HG03196 (cell line): ENCODE measurements around the gene TET1.
A peak's percentile ranks its signal among the peaks of the same experiment; 100 is the strongest.
"Not testable (repeated sequence)": the region's sequence is repeated elsewhere in the genome, so short reads cannot be mapped to it uniquely, and the experiment has no call there.

Source experiments
- ATAC-seq: cut with Tn5 transposase; IDR thresholded peaks from one replicate; pipeline ENCODE4 v1.9.1; 2021; ENCODE audit not compliant: unreplicated experiment

The TET1 gene

DNA sequence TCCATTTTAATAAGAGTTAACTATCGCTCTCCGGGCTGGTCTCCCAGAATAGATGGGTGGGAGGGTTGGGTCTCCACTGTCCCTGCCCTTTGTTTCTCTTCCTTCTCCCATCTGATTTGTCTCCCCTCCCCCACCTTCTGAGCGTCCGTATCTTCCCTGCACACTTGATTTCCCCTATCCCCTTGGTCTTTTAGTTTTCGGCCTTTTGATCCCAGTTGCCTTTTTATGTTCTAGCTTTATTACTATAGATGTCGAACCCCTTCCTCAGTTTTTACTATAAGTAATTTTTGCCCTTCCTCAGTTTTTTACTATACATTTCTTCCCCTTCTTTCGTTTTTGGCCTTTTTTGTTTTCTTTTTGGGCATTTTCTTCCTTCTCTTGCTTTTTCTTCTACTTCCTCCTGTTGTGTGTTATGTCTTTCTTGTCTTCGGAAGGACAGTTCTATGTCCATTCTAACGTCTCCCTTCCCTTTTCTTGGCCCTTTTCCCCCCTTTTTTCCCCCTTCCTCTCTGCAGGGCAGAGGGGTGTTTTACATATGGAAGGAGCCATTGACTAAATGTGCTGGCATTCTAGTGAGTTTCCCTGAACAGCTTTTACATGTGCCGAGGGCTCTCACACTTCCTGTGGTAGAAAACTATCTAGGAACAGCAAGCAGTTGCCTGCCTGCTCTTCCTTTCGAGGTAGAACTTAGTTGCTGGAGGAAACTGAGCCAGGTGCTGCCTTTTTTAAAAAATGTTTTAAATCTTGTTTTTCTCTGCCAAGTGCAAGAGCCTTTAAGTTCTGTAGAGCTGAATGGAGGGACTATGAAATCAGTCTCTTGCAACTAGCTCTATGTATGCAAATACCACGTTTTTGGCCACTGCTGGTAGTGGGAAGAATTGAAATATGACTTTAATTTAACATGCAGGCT, 2.8 kb downstream of the TET1 start:
- no peak for ATAC-seq

DNA sequence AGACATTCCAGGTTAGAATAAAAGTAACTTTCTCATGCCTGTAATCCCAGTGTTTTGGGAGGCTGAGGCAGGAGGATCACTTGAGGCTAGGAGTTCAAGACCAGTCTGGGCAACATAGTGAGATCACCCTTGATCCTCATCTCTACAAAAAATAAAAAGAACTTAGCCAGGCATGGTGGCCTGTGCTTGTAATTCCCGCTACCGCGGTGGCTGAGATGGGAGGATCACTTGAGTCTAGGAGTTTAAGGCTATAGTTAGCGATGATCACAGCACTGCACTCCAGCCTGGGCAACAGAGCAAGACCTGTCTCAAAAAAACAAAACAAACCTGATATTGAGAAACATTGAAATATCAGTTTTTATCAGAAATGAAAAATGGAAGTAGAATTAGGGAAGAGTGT, 4.6 kb downstream of the TET1 start:
- ATAC-seq, result no peak

DNA sequence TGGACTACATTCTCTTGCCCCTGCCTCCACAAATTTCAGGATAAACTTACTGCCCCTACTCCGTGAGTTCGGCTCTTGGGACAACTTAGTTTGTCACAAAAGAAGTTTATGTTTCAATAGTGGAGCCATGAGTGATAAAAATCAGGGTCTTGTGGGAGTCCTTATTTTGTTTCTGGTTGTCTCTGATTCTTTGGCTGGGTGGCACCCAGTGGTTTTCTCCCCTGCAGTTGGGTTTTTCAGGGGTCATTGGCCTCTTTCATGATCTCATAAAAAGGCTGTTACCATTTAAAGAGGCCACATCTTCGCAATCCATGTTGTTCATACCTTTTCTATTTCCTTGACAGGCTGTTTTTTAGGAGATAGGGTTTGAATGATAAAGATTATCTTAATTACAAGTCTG, 5.5 kb downstream of the TET1 start:
- no peak for ATAC-seq

DNA sequence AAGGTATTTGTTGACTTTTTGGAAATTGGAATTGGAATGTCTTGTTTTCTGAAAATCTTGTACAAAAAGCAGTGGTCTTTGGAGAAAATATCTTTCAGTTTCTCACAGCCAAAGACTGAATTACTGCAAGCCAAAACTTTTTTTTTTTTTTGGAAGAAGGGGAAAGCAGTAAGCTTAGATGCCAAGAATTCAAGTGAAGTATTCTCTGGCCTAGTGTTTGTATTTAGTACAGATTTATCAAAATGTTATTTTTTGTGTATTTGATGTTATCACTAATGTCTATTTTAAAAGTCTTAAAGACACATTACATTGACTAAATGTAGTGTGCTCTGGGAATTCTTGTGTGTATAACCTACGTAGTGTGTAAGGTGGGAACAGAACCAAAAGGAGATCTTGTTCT, 6.2 kb downstream of the TET1 start:
- ATAC-seq, result no peak

DNA sequence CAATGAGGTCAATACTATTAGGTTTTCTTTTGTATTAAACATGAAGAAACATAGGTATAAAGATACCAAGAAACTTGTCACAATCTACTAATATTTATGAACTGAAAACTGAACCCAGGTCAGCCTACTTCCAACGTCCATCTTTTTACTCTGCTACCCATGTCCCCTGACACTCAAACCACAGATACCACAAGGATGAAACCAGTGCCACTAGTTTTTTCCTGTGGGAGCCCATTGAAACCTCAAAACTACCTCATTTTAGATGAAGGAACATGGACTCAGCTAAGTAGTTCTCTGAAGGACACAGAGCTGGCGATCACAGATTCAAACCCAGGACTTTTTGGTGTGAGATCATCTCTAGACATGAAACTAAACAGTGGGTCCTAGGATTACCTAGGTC, 6.8 kb downstream of the TET1 start:
- ATAC-seq, result no peak

DNA sequence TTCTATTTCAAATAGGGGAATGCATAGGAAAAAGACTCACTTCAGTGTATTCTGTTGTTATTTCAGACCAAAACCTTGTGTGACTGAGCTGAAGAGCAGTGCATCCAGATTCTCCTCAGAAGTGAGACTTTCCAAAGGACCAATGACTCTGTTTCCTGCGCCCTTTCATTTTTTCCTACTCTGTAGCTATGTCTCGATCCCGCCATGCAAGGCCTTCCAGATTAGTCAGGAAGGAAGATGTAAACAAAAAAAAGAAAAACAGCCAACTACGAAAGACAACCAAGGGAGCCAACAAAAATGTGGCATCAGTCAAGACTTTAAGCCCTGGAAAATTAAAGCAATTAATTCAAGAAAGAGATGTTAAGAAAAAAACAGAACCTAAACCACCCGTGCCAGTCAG, 12.0 kb downstream of the TET1 start:
- ATAC-seq, result no peak

DNA sequence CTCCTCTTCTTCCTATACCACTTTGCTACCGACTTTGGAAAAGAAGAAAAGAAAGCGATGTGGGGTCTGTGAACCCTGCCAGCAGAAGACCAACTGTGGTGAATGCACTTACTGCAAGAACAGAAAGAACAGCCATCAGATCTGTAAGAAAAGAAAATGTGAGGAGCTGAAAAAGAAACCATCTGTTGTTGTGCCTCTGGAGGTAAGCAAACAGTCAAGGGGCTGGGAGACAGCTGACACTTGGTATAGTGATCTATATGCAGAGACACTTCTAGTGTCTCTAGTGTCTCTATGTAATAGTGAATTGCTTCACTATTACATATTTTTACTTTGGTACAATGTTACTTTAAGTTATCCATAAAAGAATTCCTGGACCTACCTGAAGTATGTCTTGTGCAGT, 13.9 kb downstream of the TET1 start:
- ATAC-seq, result no peak

DNA sequence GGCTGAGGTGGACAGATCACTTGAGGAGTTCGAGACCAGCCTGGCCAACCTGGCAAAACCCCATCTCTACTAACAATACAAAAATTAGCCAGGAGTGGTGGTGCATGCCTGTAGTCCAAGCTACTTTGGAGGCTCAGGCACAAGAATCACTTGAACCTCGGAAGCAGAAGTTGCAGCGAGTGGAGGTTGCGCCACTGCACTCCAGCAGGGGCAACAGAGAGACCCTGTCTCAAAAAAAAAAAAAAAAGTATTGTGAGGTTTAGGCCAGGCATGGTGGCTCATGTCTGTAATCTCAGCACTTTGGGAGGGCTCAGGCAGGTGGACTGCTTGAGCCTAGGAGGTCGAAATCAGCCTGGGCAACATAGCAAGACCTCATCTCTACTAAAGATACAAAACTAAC, 16.0 kb downstream of the TET1 start:
- ATAC-seq, result no peak

DNA sequence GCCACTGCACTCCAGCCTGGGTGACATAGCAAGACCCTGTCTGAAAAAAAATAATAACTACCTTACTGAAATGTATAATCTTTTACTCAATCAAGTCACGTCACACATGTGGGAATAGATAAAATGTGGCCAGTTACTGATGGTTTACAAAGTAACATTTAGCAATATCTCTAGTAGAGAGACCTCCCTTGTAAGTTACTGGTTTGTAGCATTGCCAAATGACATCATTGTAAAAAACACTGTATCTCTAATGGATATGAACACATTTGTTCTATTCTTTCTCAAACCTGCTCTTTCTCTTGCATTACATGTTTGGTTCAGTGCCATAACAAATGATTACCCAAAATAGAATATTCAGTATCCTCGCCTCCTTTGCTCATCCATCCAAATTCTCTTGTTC, 18.8 kb downstream of the TET1 start:
- no peak for ATAC-seq

DNA sequence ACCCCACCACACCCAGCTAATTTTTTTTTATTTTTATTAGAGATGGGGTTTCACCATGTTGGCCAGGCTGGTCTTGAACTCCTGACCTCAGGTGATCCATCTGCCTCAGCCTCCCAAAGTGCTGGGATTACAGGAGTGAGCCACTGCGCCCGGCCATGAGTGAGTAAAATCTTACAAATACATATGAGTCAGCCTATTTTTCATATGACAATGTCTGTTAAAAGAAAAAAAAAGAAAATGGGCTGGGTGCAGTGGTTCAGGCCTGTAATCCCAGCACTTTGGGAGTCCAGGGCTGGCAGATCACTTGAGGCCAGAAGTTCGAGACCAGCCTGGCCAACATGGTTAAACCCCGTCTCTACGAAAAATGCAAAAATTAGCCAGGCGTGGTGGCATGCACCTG, 24.1 kb downstream of the TET1 start:
- ATAC-seq, result not testable (repeated sequence)

DNA sequence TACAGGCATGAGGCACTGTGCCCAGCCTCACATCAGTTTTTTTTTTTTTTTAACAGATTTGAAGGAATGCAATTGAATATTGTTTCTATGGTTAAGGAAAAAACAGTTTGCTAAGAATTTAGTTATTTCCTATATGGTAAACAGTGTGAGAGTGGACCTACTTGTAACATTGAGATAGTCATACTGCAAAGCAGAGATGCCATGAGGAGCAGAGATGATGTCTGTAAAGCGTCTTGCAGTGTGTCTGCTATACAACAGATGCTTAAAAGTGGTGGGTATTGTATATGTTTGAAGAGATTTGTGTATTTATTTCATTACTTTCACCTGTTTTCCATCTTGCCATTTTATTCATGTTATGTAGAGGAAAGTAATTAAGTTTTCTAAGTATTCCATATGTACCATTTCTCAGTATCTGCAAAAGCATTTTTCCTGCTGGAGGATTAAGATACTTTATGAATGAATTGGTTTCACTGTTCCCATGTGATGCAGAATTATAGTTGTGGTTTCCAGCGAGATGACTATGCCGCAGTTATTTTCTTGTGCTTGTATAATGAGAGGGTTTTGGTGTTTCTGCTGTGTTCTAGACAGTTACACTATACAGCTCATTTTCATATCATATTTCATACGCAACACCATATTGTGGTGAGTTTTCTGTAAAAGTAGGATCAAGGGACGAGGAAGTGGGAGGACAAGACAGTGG, 26.6 kb downstream of the TET1 start:
- no peak for ATAC-seq

DNA sequence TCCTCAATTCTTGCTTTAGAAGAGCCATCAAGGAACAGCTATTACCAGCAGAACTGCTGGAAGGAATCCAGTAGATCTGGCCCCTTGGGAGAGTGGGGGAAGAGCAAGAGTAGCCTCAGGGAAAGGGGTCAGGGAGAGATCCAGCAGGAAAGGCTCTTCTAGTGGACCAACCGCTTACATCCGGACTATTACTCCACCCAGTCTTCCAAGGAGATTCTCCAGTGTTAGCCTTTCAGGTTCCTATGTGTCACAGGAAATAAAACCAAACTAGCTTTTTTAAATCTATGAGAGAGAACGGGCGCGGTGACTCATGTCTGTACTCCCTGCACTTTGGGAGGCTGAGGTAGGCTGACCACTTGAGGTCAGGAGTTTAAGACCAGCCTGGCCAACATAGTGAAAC, 34.3 kb downstream of the TET1 start:
- no peak for ATAC-seq

DNA sequence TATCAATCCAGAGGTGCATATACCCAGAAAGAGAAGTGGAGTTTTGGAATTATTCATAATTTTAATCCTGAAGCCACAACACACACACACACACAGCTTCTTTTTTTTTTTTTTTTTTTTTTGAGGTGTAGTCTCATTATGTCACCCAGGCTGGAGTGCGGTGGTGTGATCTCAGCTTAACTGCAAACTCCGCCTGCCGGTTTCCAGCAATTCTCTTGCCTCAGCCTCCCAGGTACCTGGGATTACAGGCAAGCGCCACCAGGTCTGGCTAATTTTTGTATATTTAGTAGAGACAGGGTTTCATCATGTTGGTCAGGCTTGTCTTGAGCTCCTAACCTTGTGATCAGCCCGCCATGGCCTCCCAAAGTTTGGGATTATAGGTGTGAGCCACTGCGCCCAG, 35.4 kb downstream of the TET1 start:
- ATAC-seq, result no peak

DNA sequence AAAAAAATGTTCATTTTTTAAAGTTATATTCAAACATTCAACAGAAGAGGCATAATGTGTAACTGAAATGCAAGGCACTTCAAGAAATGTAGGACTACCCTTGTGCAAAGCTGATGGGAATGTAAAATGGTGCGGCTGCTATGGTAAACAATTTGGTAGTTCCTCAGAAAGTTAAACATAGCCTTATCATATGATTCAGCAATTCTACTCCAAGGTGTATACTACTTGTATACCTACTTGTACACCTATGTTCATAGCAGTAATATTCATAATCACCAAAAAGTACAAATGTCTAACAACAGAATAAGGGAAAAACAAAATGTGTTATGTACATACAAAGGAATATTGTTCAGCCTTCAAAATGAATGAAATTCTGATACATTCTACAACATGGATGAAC, 37.3 kb downstream of the TET1 start:
- ATAC-seq, result no peak

DNA sequence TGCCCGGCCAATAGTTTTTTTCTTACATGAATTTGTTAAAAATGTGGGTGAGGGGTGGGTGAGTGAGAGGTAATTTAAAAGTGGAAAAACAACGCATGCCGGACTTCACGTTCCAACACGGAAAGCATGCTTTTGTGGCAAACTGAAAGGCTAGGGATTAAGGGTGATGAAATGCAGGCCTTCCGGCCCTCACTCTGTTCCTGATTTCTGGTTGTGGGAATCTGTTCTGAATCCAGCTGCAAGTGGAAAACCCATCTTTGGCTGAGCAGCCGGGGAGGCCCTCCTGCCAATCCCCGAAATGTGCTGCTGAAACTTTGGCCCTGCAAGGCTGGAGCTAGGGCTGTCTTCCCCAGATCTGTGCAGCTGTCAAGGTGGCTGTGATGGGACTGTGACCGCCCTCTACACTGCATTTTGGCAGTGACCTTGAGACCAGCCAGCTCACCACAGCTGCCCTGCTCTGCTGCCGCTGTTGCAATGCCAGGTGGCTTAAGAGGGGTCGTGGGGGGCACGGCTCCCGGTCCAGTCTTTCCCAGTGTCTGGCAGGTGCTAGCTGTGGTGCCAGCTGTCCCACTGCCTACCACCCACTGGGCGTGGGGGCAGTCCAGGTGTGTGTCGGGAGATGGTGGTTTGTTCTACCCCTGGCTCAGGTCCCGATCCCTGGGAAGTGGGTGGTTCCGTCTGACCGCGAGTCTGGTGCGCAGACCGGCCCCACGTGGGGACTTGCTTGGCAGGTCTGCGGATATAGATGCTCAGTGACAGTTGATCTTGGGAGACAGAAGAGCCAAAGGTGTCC, 39.0 kb downstream of the TET1 start:
- no peak for ATAC-seq

DNA sequence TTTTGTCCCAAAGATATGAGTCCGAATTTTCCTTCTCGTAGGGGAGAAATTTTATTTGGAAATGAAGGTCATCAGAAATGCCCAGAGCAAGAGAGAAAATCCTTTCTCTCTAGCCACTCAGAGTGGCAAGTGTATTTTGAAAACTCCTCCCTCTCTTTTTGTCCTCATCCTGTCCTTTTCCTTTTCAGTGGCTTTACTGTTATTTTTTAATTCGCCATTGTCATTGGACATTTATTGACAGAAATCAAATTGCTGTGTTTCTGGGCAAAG, 39.6 kb downstream of the TET1 start:
- no peak for ATAC-seq

DNA sequence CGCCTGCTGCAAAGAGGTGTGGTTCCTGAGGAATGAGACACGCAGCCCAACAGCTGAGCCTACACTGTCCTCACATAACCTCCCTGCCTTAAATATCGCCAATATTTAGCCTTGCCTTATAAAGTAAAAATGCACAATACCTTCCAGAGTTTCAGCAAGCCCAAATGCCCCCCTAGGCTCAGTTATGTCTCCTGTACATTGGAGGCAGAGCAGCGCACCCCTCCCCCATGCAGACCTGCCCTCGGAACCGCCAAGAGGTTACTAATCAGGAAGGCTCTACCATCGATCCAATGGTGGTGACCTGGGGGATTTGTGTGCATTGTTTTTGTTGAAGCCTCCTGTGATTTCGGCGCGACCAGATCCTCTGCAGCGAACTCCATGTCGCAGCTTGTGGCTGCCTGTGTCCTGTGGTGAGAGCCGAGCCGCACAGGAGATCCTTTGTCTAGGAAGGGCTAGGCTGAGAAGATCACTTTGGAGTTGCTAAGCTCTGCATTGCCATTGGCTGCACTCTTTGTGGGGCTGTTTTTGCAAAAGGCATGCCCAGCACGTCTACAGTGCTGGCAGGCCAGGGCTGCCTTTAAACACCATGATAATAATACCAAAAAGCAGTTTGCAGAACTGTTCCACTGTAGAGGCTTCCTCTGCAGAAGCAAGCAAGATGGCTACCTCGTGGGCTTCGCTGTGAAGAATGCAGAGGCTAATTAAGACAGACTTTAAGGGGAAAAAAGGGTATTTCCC, 40.1 kb downstream of the TET1 start:
- peak; percentile 73 for ATAC-seq

DNA sequence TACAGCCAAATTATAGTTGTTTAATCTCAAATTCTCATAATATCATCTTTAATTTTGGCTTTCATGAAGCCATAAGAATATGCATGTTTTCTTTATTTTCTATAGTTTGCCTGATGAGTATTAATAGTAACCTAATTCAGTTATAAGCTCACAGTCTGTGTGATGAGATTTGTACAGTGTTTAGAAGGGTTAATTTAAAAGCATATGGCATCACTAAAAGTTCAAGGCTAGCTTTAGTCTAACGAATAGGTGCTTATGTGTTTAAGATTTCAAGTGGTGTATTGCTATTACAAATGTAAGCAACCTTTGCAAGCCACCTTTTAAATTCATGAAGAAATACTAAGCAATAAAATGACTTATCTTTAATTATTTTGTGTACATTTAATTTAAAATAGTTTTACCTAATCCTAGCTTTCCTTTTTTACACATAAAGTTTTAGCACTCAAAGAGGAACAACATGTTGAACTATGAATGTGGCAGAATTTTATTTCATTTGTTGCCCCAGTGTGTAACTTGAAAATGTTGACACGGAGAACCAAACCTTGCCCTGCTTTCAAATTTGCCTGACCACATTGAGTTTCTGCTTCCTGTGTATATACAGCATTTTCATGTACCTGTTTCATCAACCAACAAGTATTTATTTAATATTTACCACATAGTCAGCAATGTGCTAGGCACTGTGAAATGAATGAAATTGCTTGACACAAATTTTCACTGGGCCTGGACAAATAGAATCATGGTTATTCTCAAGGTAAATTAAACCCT, 41.5 kb downstream of the TET1 start:
- no peak for ATAC-seq

DNA sequence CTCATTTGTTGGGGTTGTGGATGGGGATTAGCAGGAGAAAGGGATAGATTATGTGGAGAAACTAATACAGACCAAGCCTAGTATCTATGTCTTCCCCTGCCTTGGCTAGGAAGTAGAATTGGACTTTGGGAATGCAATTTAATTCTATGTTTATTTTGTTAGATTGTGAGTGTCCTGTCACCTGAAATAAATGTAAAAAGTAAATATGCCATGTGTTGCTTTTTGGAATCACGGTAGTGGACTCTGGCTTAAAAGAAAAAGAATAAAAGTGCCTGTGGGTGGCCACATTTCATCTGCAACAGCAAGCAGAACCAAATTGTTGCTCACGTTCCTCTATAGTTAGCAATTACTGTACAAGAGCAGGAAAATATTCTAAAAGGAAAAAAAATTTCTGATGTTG, 42.3 kb downstream of the TET1 start:
- no peak for ATAC-seq

DNA sequence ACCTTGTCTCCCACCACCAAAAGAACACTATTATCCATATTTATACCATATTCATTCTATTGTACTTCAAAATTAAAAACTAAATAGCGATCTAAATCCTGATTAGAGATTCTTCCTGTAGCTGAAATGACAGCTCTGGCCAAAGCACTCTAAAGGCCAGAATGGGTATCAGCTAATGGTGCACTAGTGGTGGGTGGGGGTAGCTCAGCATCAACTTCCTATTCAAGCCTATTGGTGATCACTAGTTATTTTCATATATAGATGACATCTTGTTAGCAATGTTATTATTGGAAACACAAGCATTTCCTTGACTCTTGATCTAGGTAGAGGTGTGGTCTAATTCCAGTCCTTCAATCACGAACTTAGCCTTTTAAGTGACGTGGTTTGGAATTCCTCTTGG, 43.6 kb downstream of the TET1 start:
- no peak for ATAC-seq

DNA sequence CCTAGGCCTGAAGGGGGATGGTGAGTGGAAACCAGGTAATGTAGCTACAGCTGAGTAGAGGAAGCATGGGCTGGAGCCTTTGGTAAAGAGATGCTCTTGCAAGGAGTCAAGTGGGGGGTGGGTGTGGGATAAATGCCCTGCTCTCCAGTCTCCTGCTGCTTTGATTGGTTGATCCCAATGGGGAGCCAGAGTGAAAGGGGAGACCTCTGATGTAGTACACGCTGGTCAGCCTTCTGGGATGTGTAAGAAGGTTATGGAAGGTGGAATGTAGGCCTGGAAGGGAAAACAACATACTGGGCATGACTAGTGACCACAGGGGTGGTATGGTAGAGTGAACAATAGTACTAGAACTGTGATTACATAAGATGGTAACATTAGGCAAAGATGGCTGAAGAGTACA, 44.3 kb downstream of the TET1 start:
- no peak for ATAC-seq
